Lower leg skin (tissue), 4 donors: ENCODE measurements around the gene GNAL. TPM values are rescaled to one million over a fixed set of nuclear protein-coding genes. Genes with fewer than 3 reads are reported as not detected.

Experiments
- DNase-seq, 2 donors: peaks; one replicate each; pipeline ENCODE4 v3.0.0-alpha.2; 2019; ENCODE audit warnings: low spot score in 2 of 2
- H3K4me3 ChIP-seq: fragments of 200-600 bp; sonication (generic); 2 replicates; pipeline ENCODE4 v1.5.1; 2017; ENCODE audit warnings: mild to moderate bottlenecking, low read depth; ENCODE audit not compliant: poor library complexity, severe bottlenecking
- POLR2A ChIP-seq, 2 donors: fragments of 450-650 bp; IDR thresholded peaks; one replicate each; pipeline ENCODE4 v1.6.1; 2016 to 2017; ENCODE audit warnings: antibody characterized with exemption in 2 of 2, mild to moderate bottlenecking in 1 of 2, moderate library complexity in 1 of 2
- WGBS, 2 donors: methylation state at CpG; one replicate each; pipeline ENCODE4 v1.1.5; 2018; 5-methylcytosine and 5-hydroxymethylcytosine counted together
- intact Hi-C: fragments of 100-400 bp; cut with DNase I; formaldehyde crosslinking; loops from one replicate; pipeline ENCODE4 v1.15.0; 2023; ENCODE audit warnings: low total_unique reads
- total RNA-seq, 4 donors: library from RNA; depleted of rRNA; stranded (reverse); fragments of >200 nt; gene quantifications; one replicate each; pipeline ENCODE4 v1.1.0, GENCODE V29; 2016
- TF ChIP-seq, protein P1 (sequence below), 3 donors: fragments of 450-650 bp; IDR thresholded peaks; one replicate each; pipeline ENCODE4 v1.5.1; 2016; ENCODE audit warnings: antibody characterized with exemption in 3 of 3, mild to moderate bottlenecking in 3 of 3, moderate library complexity in 2 of 3

The GNAL gene
- total RNA-seq, 4 donors from 2014 or later = 12.3 to 15.9 (median 14.5) TPM

- DNase-seq = peak in 1 of 2 donors; percentile 60
- WGBS, 2 donors = 84 to 91% methylated on average over 10 of the region's 10 CpGs
- intact Hi-C loops = no loop called here
- no peak overlapping the region for H3K4me3 ChIP-seq
- TF ChIP-seq, protein P1, sequence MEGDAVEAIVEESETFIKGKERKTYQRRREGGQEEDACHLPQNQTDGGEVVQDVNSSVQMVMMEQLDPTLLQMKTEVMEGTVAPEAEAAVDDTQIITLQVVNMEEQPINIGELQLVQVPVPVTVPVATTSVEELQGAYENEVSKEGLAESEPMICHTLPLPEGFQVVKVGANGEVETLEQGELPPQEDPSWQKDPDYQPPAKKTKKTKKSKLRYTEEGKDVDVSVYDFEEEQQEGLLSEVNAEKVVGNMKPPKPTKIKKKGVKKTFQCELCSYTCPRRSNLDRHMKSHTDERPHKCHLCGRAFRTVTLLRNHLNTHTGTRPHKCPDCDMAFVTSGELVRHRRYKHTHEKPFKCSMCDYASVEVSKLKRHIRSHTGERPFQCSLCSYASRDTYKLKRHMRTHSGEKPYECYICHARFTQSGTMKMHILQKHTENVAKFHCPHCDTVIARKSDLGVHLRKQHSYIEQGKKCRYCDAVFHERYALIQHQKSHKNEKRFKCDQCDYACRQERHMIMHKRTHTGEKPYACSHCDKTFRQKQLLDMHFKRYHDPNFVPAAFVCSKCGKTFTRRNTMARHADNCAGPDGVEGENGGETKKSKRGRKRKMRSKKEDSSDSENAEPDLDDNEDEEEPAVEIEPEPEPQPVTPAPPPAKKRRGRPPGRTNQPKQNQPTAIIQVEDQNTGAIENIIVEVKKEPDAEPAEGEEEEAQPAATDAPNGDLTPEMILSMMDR (IDR thresholded peaks at IDR 0.05) = no peak
- TF ChIP-seq POLR2A (IDR thresholded peaks at IDR 0.05) = no peak
These were observed 177.3 kb downstream of the GNAL start for GRCh38 chr18:11866329-11866728.

DNA sequence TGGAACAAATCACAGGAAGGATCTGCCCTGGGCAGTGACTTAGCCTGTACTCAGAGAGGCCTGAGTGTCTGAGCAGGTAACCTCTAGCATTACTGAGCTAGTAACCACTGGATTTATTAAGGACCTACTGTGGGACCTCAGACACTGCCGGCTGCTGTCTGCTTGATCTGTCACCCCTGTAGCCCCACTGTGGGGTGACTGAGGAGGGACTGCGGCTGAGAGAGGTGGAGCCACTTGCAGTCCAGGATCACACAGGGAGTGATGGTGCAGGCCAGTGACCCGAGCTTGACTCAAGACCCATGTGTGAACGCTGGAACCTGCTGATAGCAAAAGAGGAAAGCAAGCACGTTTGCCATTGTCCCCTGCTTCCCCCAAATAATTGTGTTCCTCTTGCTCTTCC, 177.7 kb downstream of the GNAL start:
- WGBS, 2 donors = 69 to 84% methylated on average over 5 of the region's 5 CpGs
- H3K4me3 ChIP-seq = no peak overlapping the region
- TF ChIP-seq POLR2A (IDR thresholded peaks at IDR 0.05) = no peak
- TF ChIP-seq, protein P1 (IDR thresholded peaks at IDR 0.05) = no peak
- intact Hi-C loops = no loop called here
- DNase-seq = peak in 1 of 2 donors; percentile 25

- WGBS, 2 donors = 96 to 97% methylated on average over 8 of the region's 8 CpGs
These were observed 179.2 kb downstream of the GNAL start for GRCh38 chr18:11868230-11868629.

DNA sequence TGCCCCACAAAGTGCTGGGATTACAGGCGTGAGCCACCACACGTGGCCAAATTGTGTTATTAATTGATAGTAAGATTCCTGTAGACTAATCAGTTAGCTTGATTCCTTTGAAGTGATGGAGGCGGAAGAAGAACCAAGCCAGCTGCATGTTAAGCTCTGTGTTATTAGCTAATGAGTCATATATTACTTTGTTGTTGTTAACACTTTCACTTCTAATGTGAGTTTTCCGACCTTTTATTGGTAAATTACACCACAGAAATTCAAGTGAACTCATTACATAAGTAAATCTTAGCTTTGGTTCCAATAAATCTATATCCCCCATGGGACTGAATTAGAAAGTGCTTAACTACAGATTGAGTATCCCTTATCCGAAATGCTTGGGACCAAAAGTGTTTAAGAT, 182.4 kb downstream of the GNAL start:
- TF ChIP-seq, protein P1 (IDR thresholded peaks at IDR 0.05) = no peak
- TF ChIP-seq POLR2A (IDR thresholded peaks at IDR 0.05) = no peak
- intact Hi-C loops = no loop called here
- WGBS, 2 donors = 39 to 63% methylated on average over 5 of the region's 5 CpGs
- no peak for DNase-seq
- no peak overlapping the region for H3K4me3 ChIP-seq

More at GRCh38 chr18:11868230-11868629, 179.2 kb downstream of the GNAL start:
- DNase-seq = peak in 1 of 2 donors; percentile 23
- TF ChIP-seq POLR2A (IDR thresholded peaks at IDR 0.05) = no peak
- TF ChIP-seq, protein P1 (IDR thresholded peaks at IDR 0.05) = no peak
- no peak overlapping the region for H3K4me3 ChIP-seq
- intact Hi-C loops = no loop called here

DNA sequence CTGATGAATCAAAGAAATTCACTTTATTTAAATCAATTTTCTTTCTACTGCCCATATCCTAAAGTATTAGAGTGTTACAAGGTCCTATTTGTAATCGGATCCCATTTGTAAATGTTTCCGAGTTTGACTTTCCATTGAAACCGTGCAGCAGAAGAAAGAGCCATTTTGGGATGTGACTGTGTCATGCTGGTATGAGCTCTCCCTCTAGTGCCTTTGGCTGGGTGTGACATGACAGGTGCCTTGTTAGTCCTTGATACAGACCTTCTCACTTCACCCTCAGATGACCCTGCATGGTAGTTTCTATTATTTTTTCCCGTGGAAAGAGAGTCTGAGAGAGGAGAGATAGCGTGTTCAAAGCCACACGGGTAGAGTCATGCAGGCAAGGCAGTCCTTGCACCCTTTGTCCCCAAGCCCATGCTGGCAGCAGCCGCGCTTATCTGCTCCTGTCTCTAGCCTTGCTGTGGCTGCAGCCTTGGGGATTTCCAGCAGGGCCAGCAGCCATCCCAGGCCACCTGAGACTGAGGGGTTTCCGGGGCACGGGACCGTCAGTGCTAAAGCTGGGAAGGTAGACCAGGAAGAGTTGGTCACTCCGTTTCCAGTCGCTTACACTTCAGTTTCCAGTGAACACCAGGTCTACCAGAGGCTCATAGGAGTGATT, 183.5 kb downstream of the GNAL start:
- no peak overlapping the region for H3K4me3 ChIP-seq
- DNase-seq = peak in 1 of 2 donors; percentile 74
- intact Hi-C loops = no loop called here
- WGBS, 2 donors = 78 to 79% methylated on average over 13 of the region's 13 CpGs
- TF ChIP-seq POLR2A (IDR thresholded peaks at IDR 0.05) = no peak
- TF ChIP-seq, protein P1 (IDR thresholded peaks at IDR 0.05) = no peak
